HG03521 (cell line): Measurements from ENCODE around the gene RBM44.
"Not testable (repeated sequence)": the region's sequence is repeated elsewhere in the genome, so short reads cannot be mapped to it uniquely, and the experiment has no call there.

ENCODE experiments used
- ATAC-seq: cut with Tn5 transposase; IDR thresholded peaks from one replicate; pipeline ENCODE4 v1.9.1; 2021; ENCODE audit warnings: mild to moderate bottlenecking, moderate library complexity; ENCODE audit not compliant: unreplicated experiment

The RBM44 gene

GRCh38 chr2:237774811-237775553, 23.6 kb upstream of the RBM44 start:
- ATAC-seq = no peak

- ATAC-seq = no peak
Observed at GRCh38 chr2:237779521-237779920, 19.1 kb upstream of the RBM44 start.

GRCh38 chr2:237782181-237782580, 16.4 kb upstream of the RBM44 start:
- ATAC-seq = no peak

- ATAC-seq = not testable (repeated sequence)
Observed at GRCh38 chr2:237783678-237784077, 14.9 kb upstream of the RBM44 start.

- no peak for ATAC-seq
Observed at GRCh38 chr2:237786936-237787335, 11.6 kb upstream of the RBM44 start.

- ATAC-seq = no peak
Observed at GRCh38 chr2:237790353-237790752, 8.2 kb upstream of the RBM44 start.

GRCh38 chr2:237791977-237792727, 6.4 kb upstream of the RBM44 start:
- no peak for ATAC-seq

GRCh38 chr2:237797253-237797652, 1.3 kb upstream of the RBM44 start:
- ATAC-seq = no peak

GRCh38 chr2:237799060-237799428, 465 bp downstream of the RBM44 start:
- no peak for ATAC-seq

GRCh38 chr2:237801466-237801865, 2.9 kb downstream of the RBM44 start:
- ATAC-seq = no peak

GRCh38 chr2:237806334-237806733, 7.8 kb downstream of the RBM44 start:
- no peak for ATAC-seq

- no peak for ATAC-seq
Observed at GRCh38 chr2:237815637-237816036, 17.1 kb downstream of the RBM44 start.

GRCh38 chr2:237816531-237816930, 18.0 kb downstream of the RBM44 start:
- no peak for ATAC-seq

- no peak for ATAC-seq
Observed at GRCh38 chr2:237818066-237818473, 19.5 kb downstream of the RBM44 start.

- ATAC-seq = no peak
Observed at GRCh38 chr2:237819231-237819630, 20.7 kb downstream of the RBM44 start.

GRCh38 chr2:237820421-237820820, 21.8 kb downstream of the RBM44 start:
- no peak for ATAC-seq

GRCh38 chr2:237823544-237823943, 25.0 kb downstream of the RBM44 start:
- ATAC-seq = no peak

GRCh38 chr2:237824085-237824484, 25.5 kb downstream of the RBM44 start:
- no peak for ATAC-seq

GRCh38 chr2:237827421-237827987, 28.9 kb downstream of the RBM44 start:
- no peak for ATAC-seq

- ATAC-seq = no peak
Observed at GRCh38 chr2:237830522-237830921, 31.9 kb downstream of the RBM44 start.

GRCh38 chr2:237833546-237833945, 35.0 kb downstream of the RBM44 start:
- ATAC-seq = no peak

GRCh38 chr2:237835372-237835771, 36.8 kb downstream of the RBM44 start:
- no peak for ATAC-seq
